Stomach (tissue), 4 donors: ENCODE data around the gene PIP5K1B.

ENCODE experiments used
- CTCF ChIP-seq, 7 experiments: fragments of 450-650 bp in 4 of 7; fragments of 200-600 bp in 3 of 7; sonication (generic) in 3 of 7; IDR thresholded peaks; one replicate each; pipeline ENCODE4 v1.5.1; 2016 to 2019; ENCODE audit warnings: antibody characterized with exemption in 7 of 7, control low read depth in 2 of 7, mild to moderate bottlenecking in 1 of 7
- EP300 ChIP-seq: sonication (generic); formaldehyde crosslinking; IDR thresholded peaks from one replicate; pipeline ENCODE4 v1.6.1; 2017; ENCODE audit warnings: antibody characterized with exemption

- no peak for TF ChIP-seq CTCF (IDR thresholded peaks at IDR 0.05)
- TF ChIP-seq EP300: no peak
These were observed 70.1 kb downstream of the PIP5K1B start for GRCh38 chr9:68775003-68775730.
